Smooth muscle cell (in vitro differentiated cells): ENCODE results near the gene TRIML2. TPM values are rescaled to one million over a fixed set of nuclear protein-coding genes. Genes with fewer than 3 reads are reported as not detected.

ENCODE experiments used
- DNase-seq: peaks from one replicate; lab custom pipeline; 2025; ENCODE audit not compliant: unreplicated experiment; lab: John Stamatoyannopoulos, UW
- H2AFZ ChIP-seq: fragments of 200-600 bp; sonication (generic); 2 replicates; pipeline ENCODE4 v1.6.0; 2016; ENCODE audit warnings: antibody characterized with exemption, low read depth, mild to moderate bottlenecking
- H3F3A ChIP-seq: fragments of 200-600 bp; sonication (generic); 2 replicates; pipeline ENCODE4 v1.6.0; 2017; ENCODE audit warnings: antibody characterized with exemption, low read depth
- H3K27ac ChIP-seq: fragments of 200-600 bp; sonication (generic); 2 replicates; pipeline ENCODE4 v1.5.1; 2016; ENCODE audit warnings: low read depth, mild to moderate bottlenecking
- H3K27me3 ChIP-seq: fragments of 200-600 bp; sonication (generic); 2 replicates; pipeline ENCODE4 v1.6.1; 2016; ENCODE audit warnings: low read depth, mild to moderate bottlenecking
- H3K36me3 ChIP-seq: fragments of 200-600 bp; sonication (generic); 2 replicates; pipeline ENCODE4 v1.5.1; 2016; ENCODE audit warnings: low read depth
- H3K4me1 ChIP-seq: fragments of 200-600 bp; sonication (generic); 2 replicates; pipeline ENCODE4 v1.5.1; 2016; ENCODE audit warnings: low read depth
- H3K4me2 ChIP-seq: fragments of 200-600 bp; sonication (generic); 2 replicates; pipeline ENCODE4 v1.6.0; 2016; ENCODE audit warnings: mild to moderate bottlenecking
- H3K4me3 ChIP-seq: fragments of 200-600 bp; sonication (generic); 2 replicates; pipeline ENCODE4 v1.5.1; 2016; ENCODE audit warnings: mild to moderate bottlenecking
- H3K79me2 ChIP-seq: fragments of 200-600 bp; sonication (generic); 2 replicates; pipeline ENCODE4 v1.6.0; 2016; ENCODE audit warnings: low read depth, mild to moderate bottlenecking
- H3K9ac ChIP-seq: fragments of 200-600 bp; sonication (generic); 2 replicates; pipeline ENCODE4 v1.6.0; 2016; ENCODE audit warnings: low read depth
- H3K9me3 ChIP-seq: fragments of 200-600 bp; sonication (generic); replicated peaks from 2 replicates; pipeline ENCODE4 v1.5.1; 2016; ENCODE audit warnings: low read depth
- H4K20me1 ChIP-seq: fragments of 200-600 bp; sonication (generic); 2 replicates; pipeline ENCODE4 v1.6.0; 2016; ENCODE audit warnings: low read depth
- WGBS: methylation state at CpG from one replicate; pipeline ENCODE4 v1.1.7; 2016; ENCODE audit warnings: low lambda C conversion rate; 5-methylcytosine and 5-hydroxymethylcytosine counted together
- polyA plus RNA-seq: library from polyadenylated mRNA; unstranded; fragments of >200 nt; fragmentation: Nextera tagmentation; extraction: Ambion mirVana; gene quantifications from 2 replicates; pipeline ENCODE4 v1.2.1, GENCODE V29; 2016
- total RNA-seq: library from RNA; depleted of rRNA; stranded (reverse); fragments of >200 nt; gene quantifications from 2 replicates; pipeline ENCODE4 v1.2.3, GENCODE V29; 2014
- TF ChIP-seq, protein P1 (sequence below): fragments of 200-600 bp; sonication (generic); IDR thresholded peaks from 2 replicates; pipeline ENCODE4 v1.5.1; 2017; ENCODE audit warnings: borderline replicate concordance, mild to moderate bottlenecking, antibody characterized with exemption; ENCODE audit not compliant: insufficient read depth, poor library complexity, severe bottlenecking

Gene TRIML2
- total and polyA plus RNA-seq, 2 experiments from 2014 or later = 2.7 to 5.1 TPM

DNA sequence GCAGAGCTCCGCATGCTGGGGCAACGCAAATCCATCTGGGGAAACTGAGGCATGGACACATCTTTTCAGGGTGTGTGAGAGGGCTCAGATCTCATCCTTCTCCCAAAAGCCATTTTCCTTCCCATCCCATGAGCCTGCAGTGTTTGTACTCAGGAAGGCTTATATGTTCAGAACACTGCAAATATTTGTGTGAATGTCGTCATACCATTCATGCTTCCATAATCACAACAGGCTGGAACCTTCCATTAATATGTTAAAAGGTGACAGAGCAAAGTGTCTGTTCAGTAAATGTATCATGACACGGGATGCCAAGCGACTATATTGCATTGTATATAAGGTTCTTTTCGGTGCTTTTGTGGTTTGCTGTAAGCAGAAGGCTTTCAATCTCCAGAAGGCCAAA lies 38.4 kb upstream of the TRIML2 start:
- Histone ChIP-seq H2AFZ (no peak overlapping the region), H3K4me1 (no peaks in the 10 kb centered on the region), H3K27me3 (no peaks in the 10 kb centered on the region), H3K27ac (no peak overlapping the region), H3K36me3 (no peaks in the 10 kb centered on the region), H3K9ac (no peak overlapping the region), H3F3A (no peaks in the 10 kb centered on the region), H3K4me3 (no peak overlapping the region), H3K9me3 (no peaks in the 10 kb centered on the region), H3K79me2 (no peaks in the 10 kb centered on the region), H4K20me1 (no peaks in the 10 kb centered on the region), H3K4me2 (no peak overlapping the region)
- WGBS = 66% methylated on average over 6 of the region's 6 CpGs
- TF ChIP-seq, protein P1, sequence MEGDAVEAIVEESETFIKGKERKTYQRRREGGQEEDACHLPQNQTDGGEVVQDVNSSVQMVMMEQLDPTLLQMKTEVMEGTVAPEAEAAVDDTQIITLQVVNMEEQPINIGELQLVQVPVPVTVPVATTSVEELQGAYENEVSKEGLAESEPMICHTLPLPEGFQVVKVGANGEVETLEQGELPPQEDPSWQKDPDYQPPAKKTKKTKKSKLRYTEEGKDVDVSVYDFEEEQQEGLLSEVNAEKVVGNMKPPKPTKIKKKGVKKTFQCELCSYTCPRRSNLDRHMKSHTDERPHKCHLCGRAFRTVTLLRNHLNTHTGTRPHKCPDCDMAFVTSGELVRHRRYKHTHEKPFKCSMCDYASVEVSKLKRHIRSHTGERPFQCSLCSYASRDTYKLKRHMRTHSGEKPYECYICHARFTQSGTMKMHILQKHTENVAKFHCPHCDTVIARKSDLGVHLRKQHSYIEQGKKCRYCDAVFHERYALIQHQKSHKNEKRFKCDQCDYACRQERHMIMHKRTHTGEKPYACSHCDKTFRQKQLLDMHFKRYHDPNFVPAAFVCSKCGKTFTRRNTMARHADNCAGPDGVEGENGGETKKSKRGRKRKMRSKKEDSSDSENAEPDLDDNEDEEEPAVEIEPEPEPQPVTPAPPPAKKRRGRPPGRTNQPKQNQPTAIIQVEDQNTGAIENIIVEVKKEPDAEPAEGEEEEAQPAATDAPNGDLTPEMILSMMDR = no peak
- no peak for DNase-seq

DNA sequence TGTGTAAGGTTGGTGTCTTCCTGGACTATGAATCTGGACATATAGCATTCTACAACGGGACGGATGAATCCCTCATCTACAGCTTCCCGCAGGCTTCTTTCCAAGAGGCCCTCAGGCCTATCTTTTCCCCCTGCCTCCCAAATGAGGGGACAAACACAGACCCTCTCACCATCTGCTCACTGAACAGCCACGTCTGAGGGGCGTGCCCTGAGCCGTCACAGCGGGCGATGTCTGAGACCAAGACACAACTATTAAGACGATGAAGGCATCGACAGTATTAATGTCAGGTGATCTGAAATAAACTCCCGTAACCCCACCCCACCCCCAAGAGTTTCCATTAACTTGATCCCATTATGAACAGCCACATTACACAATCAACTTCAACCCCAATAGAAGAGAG lies 37.8 kb upstream of the TRIML2 start:
- no peak overlapping the region for H3K27ac ChIP-seq
- TF ChIP-seq, protein P1 = no peak
- H3K4me1 ChIP-seq = no peaks in the 10 kb centered on the region
- H3K9ac ChIP-seq = no peak overlapping the region
- H4K20me1 ChIP-seq = no peaks in the 10 kb centered on the region
- H2AFZ ChIP-seq = no peak overlapping the region
- H3K36me3 ChIP-seq = no peaks in the 10 kb centered on the region
- 89% methylated on average over 11 of the region's 11 CpGs for WGBS
- H3K4me2 ChIP-seq = no peak overlapping the region
- H3K9me3 ChIP-seq = no peaks in the 10 kb centered on the region
- no peaks in the 10 kb centered on the region for H3K79me2 ChIP-seq
- H3K4me3 ChIP-seq = no peak overlapping the region
- DNase-seq = no peak
- no peaks in the 10 kb centered on the region for H3K27me3 ChIP-seq
- no peaks in the 10 kb centered on the region for H3F3A ChIP-seq

DNA sequence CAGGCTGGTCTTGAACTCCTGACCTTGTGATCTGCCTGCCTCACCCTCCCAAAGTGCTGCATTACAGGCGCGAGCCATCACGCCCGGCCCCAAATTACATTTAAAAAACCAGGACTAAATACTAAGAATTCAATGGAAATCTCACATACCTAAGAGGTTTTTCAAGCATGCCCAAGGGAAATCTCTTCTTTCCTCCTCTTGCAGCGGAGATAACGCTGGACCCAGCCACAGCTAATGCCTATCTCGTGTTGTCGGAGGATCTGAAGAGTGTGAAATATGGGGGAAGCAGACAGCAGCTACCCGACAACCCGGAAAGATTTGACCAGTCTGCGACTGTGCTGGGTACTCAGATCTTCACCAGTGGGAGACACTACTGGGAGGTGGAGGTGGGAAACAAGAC lies 37.2 kb upstream of the TRIML2 start:
- H3K79me2 ChIP-seq = no peaks in the 10 kb centered on the region
- no peaks in the 10 kb centered on the region for H3K36me3 ChIP-seq
- no peak overlapping the region for H3K4me2 ChIP-seq
- H3K4me1 ChIP-seq = no peaks in the 10 kb centered on the region
- no peak for DNase-seq
- H2AFZ ChIP-seq = no peak overlapping the region
- no peaks in the 10 kb centered on the region for H3K9me3 ChIP-seq
- WGBS = 47% methylated on average over 11 of the region's 11 CpGs
- H3K27ac ChIP-seq = no peak overlapping the region
- H3K27me3 ChIP-seq = no peaks in the 10 kb centered on the region
- no peak overlapping the region for H3K4me3 ChIP-seq
- TF ChIP-seq, protein P1 = no peak
- H3F3A ChIP-seq = no peaks in the 10 kb centered on the region
- no peak overlapping the region for H3K9ac ChIP-seq
- no peaks in the 10 kb centered on the region for H4K20me1 ChIP-seq

DNA sequence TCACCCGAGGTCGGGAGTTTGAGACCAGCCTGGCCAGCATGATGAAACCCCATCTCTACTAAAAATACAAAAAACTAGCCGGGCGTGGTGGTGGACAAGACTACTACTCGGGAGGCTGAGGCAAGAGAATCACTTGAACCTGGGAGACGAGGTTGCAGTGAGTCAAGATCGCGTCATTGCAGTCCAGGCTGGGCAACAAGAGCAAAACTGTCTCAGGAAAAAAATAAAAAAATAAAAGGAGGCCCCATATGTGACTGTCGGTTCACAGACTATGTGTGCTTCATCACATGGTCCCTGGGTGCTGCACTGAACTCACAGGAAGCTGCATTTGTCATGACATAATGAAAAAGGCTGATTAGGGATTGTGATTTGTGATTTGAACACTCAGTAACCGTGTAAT lies 36.2 kb upstream of the TRIML2 start:
- Histone ChIP-seq H3K36me3 (no peaks in the 10 kb centered on the region), H3K79me2 (no peaks in the 10 kb centered on the region), H4K20me1 (no peaks in the 10 kb centered on the region), H3K9ac (no peak overlapping the region), H3K9me3 (no peaks in the 10 kb centered on the region), H3K27me3 (no peaks in the 10 kb centered on the region), H2AFZ (no peak overlapping the region), H3K4me1 (no peaks in the 10 kb centered on the region), H3K4me3 (no peak overlapping the region), H3K27ac (no peak overlapping the region), H3K4me2 (no peak overlapping the region), H3F3A (no peaks in the 10 kb centered on the region)
- 80% methylated on average over 10 of the region's 10 CpGs for WGBS
- DNase-seq = no peak
- TF ChIP-seq, protein P1 = no peak
